Endothelial cell of umbilical vein (primary cell): ENCODE measurements around the gene RBM44. TPM values are rescaled to one million over a fixed set of nuclear protein-coding genes. Genes with fewer than 3 reads are reported as not detected.

Experiments used
- BruUV-seq: library from RNA; stranded (reverse); fragments of 400-500 nt; replicated peaks from 2 replicates; lab custom pipeline; 2021; lab: Mats Ljungman, UMichigan
- CTCF ChIA-PET: fragments of 300-600, 350-600 bp; sonication (Branson Sonifier 250); formaldehyde crosslinking; loops from one replicate; lab custom pipeline; 2021; ENCODE audit warnings: antibody characterized with exemption, inconsistent platforms; lab: Charles Lee
- POLR2A ChIA-PET: fragments of 300-600, 350-600 bp; sonication (Branson Sonifier 250); formaldehyde crosslinking; loops from one replicate; lab custom pipeline; 2021; ENCODE audit warnings: antibody characterized with exemption, inconsistent platforms; lab: Charles Lee
- DNase-seq: peaks from one replicate; pipeline ENCODE4 v3.0.0-alpha.2; 2011; ENCODE audit warnings: low read depth, low spot score
- FAIRE-seq: peaks from 2 replicates; lab custom pipeline; 2011; peaks lifted over from hg19 to GRCh38; lab: Jason Lieb, UNC
- H2AFZ ChIP-seq: 2 replicates; pipeline ENCODE4 v1.6.0; 2012; ENCODE audit warnings: low read depth, low read length, control low read depth, inconsistent platforms
- H3K27ac ChIP-seq: 2 replicates; pipeline ENCODE4 v1.5.1; 2011; ENCODE audit warnings: low read depth, mild to moderate bottlenecking, control low read depth, low read length, moderate library complexity; ENCODE audit not compliant: insufficient read depth
- H3K27me3 ChIP-seq, 2 experiments: 2 replicates each; pipeline versions ENCODE4 v1.6.0 to v1.6.1; 2011; ENCODE audit warnings: low read length in 2 of 2, mixed read lengths in 1 of 2; ENCODE audit not compliant: control insufficient read depth in 2 of 2, insufficient read depth in 2 of 2
- H3K36me3 ChIP-seq, 2 experiments: 2 replicates in 1 of 2; 3 replicates in 1 of 2; pipeline ENCODE4 v1.5.1; 2011; ENCODE audit warnings: low read length in 2 of 2, mild to moderate bottlenecking in 1 of 2, moderate library complexity in 1 of 2; ENCODE audit not compliant: control insufficient read depth in 2 of 2, insufficient read depth in 2 of 2; ENCODE audit errors: extremely low read depth in 1 of 2
- H3K4me1 ChIP-seq: 3 replicates; pipeline ENCODE4 v1.5.1; 2011; ENCODE audit warnings: mild to moderate bottlenecking, low read length; ENCODE audit not compliant: control insufficient read depth, insufficient read depth; ENCODE audit errors: extremely low read depth
- H3K4me2 ChIP-seq: 2 replicates; pipeline ENCODE4 v1.6.1; 2011; ENCODE audit warnings: low read length, control low read depth, mixed read lengths; ENCODE audit not compliant: insufficient read depth
- H3K4me3 ChIP-seq, 3 experiments: fragments of 200-600 bp in 1 of 3; sonication (generic), shearing (Covaris generic) in 1 of 3; replicated peaks in 1 of 3; 2 replicates each; pipeline ENCODE4 v1.5.1; 2011 to 2016; ENCODE audit warnings: control low read depth in 3 of 3, low read length in 3 of 3, mild to moderate bottlenecking in 2 of 3, inconsistent platforms in 1 of 3, low read depth in 1 of 3, moderate library complexity in 1 of 3; ENCODE audit not compliant: insufficient read depth in 1 of 3
- H3K79me2 ChIP-seq: 2 replicates; pipeline ENCODE4 v1.6.0; 2012; ENCODE audit warnings: low read length, inconsistent platforms; ENCODE audit not compliant: control insufficient read depth, insufficient read depth
- H3K9ac ChIP-seq: replicated peaks from 2 replicates; pipeline ENCODE3; 2011; ENCODE audit warnings: low read length, control low read depth; ENCODE audit not compliant: insufficient read depth; ENCODE audit errors: extremely low read depth
- H3K9me1 ChIP-seq: replicated peaks from 3 replicates; pipeline ENCODE4 v1.6.0; 2011; ENCODE audit warnings: mild to moderate bottlenecking, low read length; ENCODE audit not compliant: control insufficient read depth, insufficient read depth; ENCODE audit errors: extremely low read depth
- H3K9me3 ChIP-seq: replicated peaks from 2 replicates; pipeline ENCODE4 v1.5.1; 2012; ENCODE audit warnings: low read length, inconsistent platforms; ENCODE audit not compliant: control insufficient read depth, insufficient read depth
- H4K20me1 ChIP-seq: replicated peaks from 2 replicates; pipeline ENCODE3; 2011; ENCODE audit warnings: mild to moderate bottlenecking, low read length; ENCODE audit not compliant: control insufficient read depth, insufficient read depth; ENCODE audit errors: extremely low read depth
- CTCF ChIP-seq, 2 donors: IDR thresholded peaks; 1 replicate in 1 of 2; 2 replicates in 1 of 2; pipeline ENCODE4 v1.5.1; 2011; ENCODE audit warnings: low read length in 2 of 2, mild to moderate bottlenecking in 2 of 2, moderate library complexity in 2 of 2, control low read depth in 1 of 2, inconsistent platforms in 1 of 2, low read depth in 1 of 2; ENCODE audit not compliant: insufficient read depth in 1 of 2; ENCODE audit errors: extremely low read depth in 1 of 2
- EZH2 ChIP-seq: IDR thresholded peaks from 2 replicates; pipeline ENCODE4 v1.6.1; 2012; ENCODE audit warnings: borderline replicate concordance, low read depth, mild to moderate bottlenecking, moderate library complexity, low read length, inconsistent platforms; ENCODE audit not compliant: severe bottlenecking
- FOS ChIP-seq: IDR thresholded peaks from 2 replicates; pipeline ENCODE4 v1.6.1; 2011; ENCODE audit warnings: mild to moderate bottlenecking, low read length, moderate library complexity, borderline replicate concordance; ENCODE audit not compliant: insufficient read depth
- GATA2 ChIP-seq: IDR thresholded peaks from 2 replicates; pipeline ENCODE4 v1.7.0; 2011; ENCODE audit warnings: low read depth, mild to moderate bottlenecking, moderate library complexity, mixed read lengths, low read length; ENCODE audit not compliant: insufficient read length, insufficient read depth
- JUN ChIP-seq: IDR thresholded peaks from 2 replicates; pipeline ENCODE4 v1.6.1; 2011; ENCODE audit warnings: borderline replicate concordance, low read depth; ENCODE audit not compliant: insufficient read length, insufficient read depth
- MAX ChIP-seq: IDR thresholded peaks from 2 replicates; pipeline ENCODE4 v1.6.1; 2011; ENCODE audit not compliant: insufficient read depth, insufficient read length
- MYC ChIP-seq: IDR thresholded peaks from one replicate; pipeline ENCODE4 v1.6.1; 2011; ENCODE audit warnings: mild to moderate bottlenecking, low read depth, low read length
- POLR2A ChIP-seq: IDR thresholded peaks from 2 replicates; pipeline ENCODE4 v1.6.1; 2012; ENCODE audit warnings: low read depth, mild to moderate bottlenecking, control low read depth, low read length
- POLR2AphosphoS5 ChIP-seq: IDR thresholded peaks from 2 replicates; pipeline ENCODE4 v1.6.1; 2012; ENCODE audit warnings: low read depth, mild to moderate bottlenecking, control low read depth, low read length, moderate library complexity; ENCODE audit not compliant: insufficient read depth
- dilution Hi-C: fragments of 300-500 bp; cut with MboI; formaldehyde crosslinking; loops from one replicate; pipeline ENCODE4 v1.15.0; 2019; ENCODE audit warnings: low sequenced_read_pairs; ENCODE audit not compliant: extremely low pct_ligation_motif_present
- intact Hi-C: fragments of 100-400 bp; cut with micrococcal nuclease; formaldehyde crosslinking; loops from one replicate; pipeline ENCODE4 v1.10.0; 2022
- polyA plus RNA-seq, 4 experiments: library from polyadenylated mRNA; depleted of rRNA in 3 of 4; stranded (reverse) in 3 of 4; unstranded in 1 of 4; fragments of >200 nt; gene quantifications; 2 replicates each; pipeline versions ENCODE4 v1.2.1 to v1.2.3, GENCODE V29; 2011 to 2012; ENCODE audit warnings: missing spikeins in 1 of 4
- total RNA-seq: library from RNA; stranded (reverse); gene quantifications from 2 replicates; pipeline ENCODE4 v1.2.3, GENCODE V29; 2021

The RBM44 gene
- total and polyA plus RNA-seq, 2 donors (not counting 3 experiments of a cell fraction or from before 2014, with no cell fraction given): 0.14 to 0.53 TPM

- H3K9me3 ChIP-seq: no peaks in the 10 kb centered on the region
- no peaks in the 10 kb centered on the region for H3K36me3 ChIP-seq
- no peak overlapping the region for H2AFZ ChIP-seq
- CTCF ChIA-PET: no interaction called here
- H4K20me1 ChIP-seq: no peaks in the 10 kb centered on the region
- H3K27me3 ChIP-seq: peaks cover 8 to 12% of the 10 kb centered on the region in 2 experiments
- FAIRE-seq (no peak), DNase-seq (peak; percentile 26)
- dilution Hi-C loops (no loop called here), intact Hi-C loops (no loop called here)
- TF ChIP-seq JUN: no peak
- TF ChIP-seq CTCF (IDR thresholded peaks at IDR 0.05; ENCODE audit: extremely low read depth in 1 of 2, insufficient read depth in 1 of 2, low read depth in 1 of 2, low read length in 2 of 2): no peak
- no peak for TF ChIP-seq FOS
- no peak for TF ChIP-seq EZH2
- no peak for TF ChIP-seq MYC
- no peak for TF ChIP-seq POLR2A
- no peak for TF ChIP-seq GATA2
- no peak for TF ChIP-seq POLR2AphosphoS5
- no peak for TF ChIP-seq MAX
- BruUV-seq: no TSS peak
- no peaks in the 10 kb centered on the region for H3K9me1 ChIP-seq
- POLR2A ChIA-PET: no interaction called here
- H3K4me3 ChIP-seq: no peak overlapping the region
- no peaks in the 10 kb centered on the region for H3K79me2 ChIP-seq
- H3K4me1 ChIP-seq: no peaks in the 10 kb centered on the region
- no peak overlapping the region for H3K9ac ChIP-seq
- no peak overlapping the region for H3K4me2 ChIP-seq
- H3K27ac ChIP-seq: no peak overlapping the region
Observed at GRCh38 chr2:237806334-237806733, 7.8 kb downstream of the RBM44 start.
